Right ventricle myocardium superior (tissue), 1 donor: ENCODE results near the gene CEACAM7. TPM values are rescaled to one million over a fixed set of nuclear protein-coding genes. Genes with fewer than 3 reads are reported as not detected.
"Not testable (repeated sequence)": the region's sequence is repeated elsewhere in the genome, so short reads cannot be mapped to it uniquely, and the experiment has no call there.

Experiments used
- ATAC-seq: fragments of 200-7000 bp; cut with Tn5 transposase; one replicate; pipeline ENCODE4 v1.9.1; 2020; ENCODE audit warnings: mild to moderate bottlenecking; ENCODE audit not compliant: poor library complexity
- DNase-seq: peaks from one replicate; pipeline ENCODE4 v3.0.0-alpha.2; 2020
- intact Hi-C: fragments of 100-400 bp; cut with DNase I; formaldehyde crosslinking; loops from one replicate; pipeline ENCODE4 v1.11.2; 2022
- long read RNA-seq: library from polyadenylated mRNA; unstranded; transcript quantifications from one replicate; pipeline ENCODE4 v2.0.0, GENCODE V29; 2021
- total RNA-seq: library from RNA; stranded (reverse); fragmentation: NEBNext Ultra II Directional; extraction: Animal tissue kit (Norgen Biotek cat#: 25700); gene quantifications from one replicate; pipeline ENCODE4 v1.2.1, GENCODE V29; 2021
- donor health status: DM: no; HTN: yes; CAD: no; lungs with severe emphysema.

CEACAM7 gene
- not detected for total RNA-seq
- long read RNA-seq = 0 reads

DNA sequence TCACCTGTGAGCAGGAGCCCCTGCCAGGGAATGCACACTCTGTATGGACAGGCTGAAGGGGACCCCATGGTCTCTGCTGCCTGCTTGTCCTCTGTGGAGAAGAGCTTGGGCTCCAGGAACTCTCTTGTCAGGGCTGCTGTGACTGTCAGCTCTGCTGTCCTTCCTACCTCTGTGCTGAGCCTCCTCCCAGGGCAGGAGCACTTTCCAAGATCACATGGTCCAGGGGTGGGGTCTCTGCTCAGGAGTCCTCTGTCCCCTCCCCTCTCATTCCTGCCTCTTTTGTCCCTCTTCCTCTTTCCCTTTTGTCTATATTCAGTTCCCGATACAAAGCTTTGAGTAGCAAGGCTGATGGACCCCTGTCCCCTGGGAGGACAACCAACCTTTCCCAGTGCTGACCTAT, at the start of gene CEACAM7:
Gene CEACAM7, minus strand, starts transcription at position 173 of the 400 bp plus-strand sequence. Its CDS starts 105 bp downstream, at position 68.
- intact Hi-C loops = no loop called here
- no peak for DNase-seq

DNA sequence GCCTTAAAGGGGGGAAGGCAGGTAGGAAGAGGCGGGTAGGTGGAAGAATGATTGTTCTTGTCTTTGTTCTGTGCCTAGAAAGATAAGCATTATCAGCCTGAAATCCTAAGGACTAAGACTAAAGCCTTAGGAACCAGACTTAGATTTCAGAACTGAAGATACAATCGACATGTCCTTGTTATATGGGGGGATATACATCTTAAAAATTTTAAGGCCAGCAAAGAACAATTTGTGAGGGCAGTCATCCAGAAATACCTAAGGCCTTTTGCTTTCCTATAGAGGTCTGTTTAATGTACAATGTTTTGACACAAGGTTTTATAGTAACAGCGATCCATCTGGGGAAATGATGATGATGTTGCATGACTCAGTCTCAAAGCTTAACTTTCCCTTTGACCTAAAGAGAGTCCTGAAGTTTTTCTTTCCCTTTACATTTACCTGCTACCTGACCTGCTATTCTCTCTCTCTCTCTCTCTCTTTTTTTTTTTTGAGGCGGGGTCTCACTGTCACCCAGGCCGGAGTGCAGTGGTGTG, 47.1 kb upstream of the CEACAM7 start:
- no peak for ATAC-seq
- DNase-seq = no peak
- intact Hi-C loops = no loop called here

More for the DNA sequence above, at the start of gene CEACAM7:
- ATAC-seq = no peak

DNA sequence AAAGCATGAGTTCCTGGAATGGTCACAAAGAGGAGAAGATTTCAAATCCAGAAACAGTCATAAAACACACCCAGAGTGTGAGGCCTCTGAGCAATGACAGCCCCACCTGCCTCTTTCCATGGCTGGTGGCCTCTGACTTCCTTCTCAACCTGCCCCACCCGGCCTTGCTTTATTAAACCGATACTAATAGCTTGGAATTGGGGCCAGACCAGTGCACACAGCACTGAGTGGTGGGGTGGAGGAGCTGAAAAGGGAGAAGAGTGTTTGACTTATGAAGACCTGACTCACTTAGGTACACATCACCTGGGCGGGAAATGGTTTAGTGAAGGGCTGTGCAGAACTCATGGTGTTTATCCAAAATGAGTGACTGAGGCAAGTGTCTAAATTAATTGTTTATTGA, 46.5 kb upstream of the CEACAM7 start:
- ATAC-seq (peak; percentile 10), DNase-seq (no peak)
- intact Hi-C loops = no loop called here

DNA sequence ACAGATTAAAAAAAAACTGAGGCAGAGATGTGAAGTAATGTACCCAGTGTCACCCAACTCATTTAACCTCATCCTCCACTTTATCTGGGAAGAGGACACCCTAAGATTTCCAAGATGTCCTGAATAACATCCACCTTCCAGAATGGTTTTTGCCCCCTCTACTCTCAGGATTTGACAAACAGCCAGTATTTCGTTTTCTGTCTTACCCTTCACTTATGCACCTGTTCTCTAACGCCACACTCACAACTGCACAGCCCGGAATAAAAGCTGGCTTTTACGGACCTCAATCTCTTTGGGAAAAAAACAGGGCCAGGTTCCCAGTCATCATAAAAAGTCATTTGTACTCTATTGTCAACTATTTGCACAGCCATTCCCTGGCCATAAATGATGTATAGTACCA, 46.1 kb upstream of the CEACAM7 start:
- DNase-seq = no peak
- ATAC-seq = no peak
- intact Hi-C loops = no loop called here

DNA sequence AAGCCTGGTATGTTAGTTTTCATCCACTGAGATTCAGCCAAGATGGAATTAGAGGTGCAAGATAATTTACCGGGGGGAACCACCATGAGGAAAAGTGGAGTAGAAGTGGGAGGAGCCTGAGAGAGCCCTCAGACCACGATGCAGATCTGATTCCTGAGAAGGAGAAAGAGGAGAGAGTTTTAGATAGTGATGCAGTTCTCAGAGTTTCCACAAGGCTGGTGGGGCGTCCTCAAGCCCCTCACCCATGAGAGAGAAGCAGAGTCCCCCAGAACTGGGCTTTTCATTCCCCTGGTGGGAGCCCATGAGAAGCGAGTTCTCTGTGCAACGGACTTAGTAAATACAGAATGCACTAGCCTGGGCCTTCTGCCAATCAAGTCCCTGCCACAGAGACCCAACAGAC, 38.4 kb upstream of the CEACAM7 start:
- no peak for ATAC-seq
- DNase-seq = no peak

DNA sequence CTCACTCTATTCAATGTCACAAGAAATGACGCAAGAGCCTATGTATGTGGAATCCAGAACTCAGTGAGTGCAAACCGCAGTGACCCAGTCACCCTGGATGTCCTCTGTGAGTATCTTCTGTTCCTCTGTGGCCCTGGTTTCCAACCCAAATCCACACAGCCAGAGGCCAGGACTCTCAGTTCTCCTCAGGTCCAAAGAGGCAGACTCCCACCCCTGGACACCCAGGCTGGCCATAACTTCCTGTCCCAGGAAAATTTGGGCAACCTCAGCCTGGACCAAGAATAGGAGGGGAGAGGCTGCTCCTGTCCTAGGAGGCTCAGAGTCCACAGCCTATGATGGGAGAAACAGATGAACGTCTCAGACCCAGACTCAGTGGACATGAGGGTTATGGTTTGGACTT, 32.0 kb upstream of the CEACAM7 start:
- ATAC-seq = no peak
- intact Hi-C loops = no loop called here
- no peak for DNase-seq

More for the DNA sequence above, 38.4 kb upstream of the CEACAM7 start:
- intact Hi-C loops = no loop called here

DNA sequence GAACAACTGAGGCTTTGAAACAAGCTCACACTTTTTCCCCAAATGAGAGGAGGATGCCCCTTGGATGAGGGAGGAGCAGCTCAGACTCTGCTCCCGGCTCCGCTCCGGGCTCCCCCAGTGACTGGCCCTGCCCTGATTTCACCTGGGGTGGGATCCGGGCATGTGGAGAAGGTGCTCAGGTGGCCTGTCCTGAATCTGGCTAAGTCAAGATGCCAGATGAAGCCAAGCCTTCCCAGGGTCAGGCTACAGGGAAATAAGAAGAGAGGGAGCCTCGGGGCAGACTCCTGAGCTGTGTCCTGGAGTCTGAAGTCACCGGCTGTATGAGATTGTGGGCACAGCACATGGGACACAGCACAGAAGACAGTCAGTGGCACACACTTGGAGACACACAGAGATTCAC, 30.7 kb upstream of the CEACAM7 start:
- ATAC-seq (no peak), DNase-seq (no peak)
- intact Hi-C loops = no loop called here

DNA sequence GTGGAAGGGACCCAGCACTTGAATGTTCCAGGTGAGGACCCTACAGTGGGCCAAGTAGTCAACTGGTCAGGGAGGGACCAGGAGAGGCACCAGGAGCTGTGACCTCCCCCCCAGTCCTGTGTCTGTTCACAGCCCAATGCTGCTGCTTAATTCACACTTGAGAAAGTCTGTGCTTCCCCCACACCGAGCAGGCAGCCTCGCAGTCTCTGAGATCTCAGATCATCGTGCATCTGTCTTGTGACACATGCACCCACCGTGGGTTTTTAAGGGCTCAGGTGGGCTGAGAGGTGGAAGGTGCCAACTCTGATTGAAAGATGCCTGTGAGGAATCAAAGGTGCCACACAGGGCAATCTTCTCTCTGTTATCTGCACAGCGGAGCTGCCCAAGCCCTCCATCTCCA, 26.5 kb upstream of the CEACAM7 start:
- intact Hi-C loops = no loop called here
- ATAC-seq (no peak), DNase-seq (no peak)

DNA sequence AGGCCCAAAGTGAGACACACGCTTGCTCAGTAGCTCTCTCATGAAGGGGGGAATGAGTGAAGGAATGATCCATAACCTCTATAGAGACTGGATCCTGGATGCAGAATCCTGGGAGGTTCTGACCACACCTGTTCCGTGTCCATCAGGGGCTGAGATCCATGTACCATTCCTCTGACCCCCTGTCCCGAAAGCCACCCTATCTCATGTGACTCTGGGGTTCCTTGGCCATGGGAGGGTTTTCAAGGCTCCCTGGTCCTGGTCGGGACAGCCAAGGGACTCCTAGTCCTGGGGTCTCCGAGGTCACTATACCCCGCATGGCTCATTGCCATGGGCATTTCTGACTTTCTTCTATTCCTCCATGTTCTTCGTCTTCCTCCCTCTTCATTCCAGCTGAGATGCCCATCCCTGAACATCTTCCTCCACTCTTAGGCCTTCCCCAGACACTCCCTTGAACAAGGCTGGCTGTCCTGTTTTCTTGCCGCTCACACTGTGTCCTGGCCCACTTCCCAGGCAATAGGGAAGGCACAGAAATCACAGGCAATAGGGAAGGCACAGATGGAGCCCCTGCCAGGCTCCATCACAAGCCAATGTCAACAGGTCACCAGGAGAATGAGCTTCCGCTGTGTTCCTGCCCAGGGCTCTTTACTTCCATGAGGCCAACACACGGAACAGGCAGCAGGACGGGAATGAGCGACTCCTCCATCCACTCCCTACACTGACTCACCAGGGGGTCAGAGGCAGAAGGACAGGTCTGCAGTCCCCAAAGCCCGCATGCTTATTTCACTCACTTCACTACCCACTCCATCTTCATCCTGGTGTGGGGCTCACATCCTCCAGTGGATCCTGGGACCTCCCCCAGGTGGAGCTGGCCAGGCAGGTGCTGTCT, 23.5 kb upstream of the CEACAM7 start:
- intact Hi-C loops = no loop called here
- DNase-seq = no peak
- ATAC-seq = no peak

DNA sequence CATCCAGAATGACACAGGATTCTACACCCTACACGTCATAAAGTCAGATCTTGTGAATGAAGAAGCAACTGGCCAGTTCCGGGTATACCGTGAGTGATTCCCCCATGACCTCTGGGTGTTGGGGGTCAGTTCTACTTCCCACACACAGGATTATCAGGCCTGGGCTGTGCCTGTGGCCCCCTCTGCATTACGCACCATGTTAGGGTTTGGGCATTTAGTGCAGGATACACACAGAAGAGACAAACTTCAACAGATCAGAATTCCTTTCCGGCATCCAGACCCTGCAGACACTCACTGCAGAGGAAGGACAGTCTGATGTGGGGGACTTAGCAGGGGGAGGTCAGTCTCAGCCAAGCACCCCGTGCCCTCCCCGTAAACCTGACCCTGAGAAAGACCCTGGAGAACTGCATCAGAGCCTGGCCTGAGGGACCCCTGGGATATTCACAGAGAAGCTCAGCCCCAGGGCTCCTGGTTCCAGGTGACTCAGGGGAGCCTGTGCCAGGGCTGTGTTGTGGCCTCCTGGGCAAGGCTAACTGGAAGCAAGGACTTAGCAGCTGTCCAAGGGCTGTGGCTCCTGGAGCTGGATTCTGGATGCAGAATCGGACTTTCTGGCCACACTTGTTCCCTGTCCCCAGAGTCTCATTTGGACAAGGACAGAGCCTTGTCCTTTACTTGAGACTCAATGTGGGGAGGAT, 22.0 kb upstream of the CEACAM7 start:
- intact Hi-C loops = no loop called here
- DNase-seq (no peak), ATAC-seq (no peak)

DNA sequence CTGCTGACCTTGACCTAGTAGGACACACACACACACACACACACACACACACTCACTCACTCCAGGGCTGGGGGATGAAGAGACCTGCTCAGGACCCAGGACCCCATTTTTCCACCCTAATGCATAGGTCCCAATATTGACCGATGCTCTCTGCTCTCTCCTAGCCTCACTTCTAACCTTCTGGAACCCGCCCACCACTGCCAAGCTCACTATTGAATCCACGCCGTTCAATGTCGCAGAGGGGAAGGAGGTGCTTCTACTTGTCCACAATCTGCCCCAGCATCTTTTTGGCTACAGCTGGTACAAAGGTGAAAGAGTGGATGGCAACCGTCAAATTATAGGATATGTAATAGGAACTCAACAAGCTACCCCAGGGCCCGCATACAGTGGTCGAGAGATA, 21.4 kb upstream of the CEACAM7 start:
- DNase-seq, ATAC-seq, intact Hi-C loops: not testable (repeated sequence)

DNA sequence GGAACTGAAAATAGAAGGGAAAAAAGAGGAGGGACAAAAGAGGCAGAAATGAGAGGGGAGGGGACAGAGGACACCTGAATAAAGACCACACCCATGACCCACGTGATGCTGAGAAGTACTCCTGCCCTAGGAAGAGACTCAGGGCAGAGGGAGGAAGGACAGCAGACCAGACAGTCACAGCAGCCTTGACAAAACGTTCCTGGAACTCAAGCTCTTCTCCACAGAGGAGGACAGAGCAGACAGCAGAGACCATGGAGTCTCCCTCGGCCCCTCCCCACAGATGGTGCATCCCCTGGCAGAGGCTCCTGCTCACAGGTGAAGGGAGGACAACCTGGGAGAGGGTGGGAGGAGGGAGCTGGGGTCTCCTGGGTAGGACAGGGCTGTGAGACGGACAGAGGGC, 20.4 kb upstream of the CEACAM7 start, which contains the start of gene CEACAM5:
Gene CEACAM5, plus strand, starts transcription at position 146 of the 400 bp plus-strand sequence. Its CDS starts 106 bp downstream, at position 252.
- ATAC-seq (no peak), DNase-seq (no peak)
- intact Hi-C loops = no loop called here

DNA sequence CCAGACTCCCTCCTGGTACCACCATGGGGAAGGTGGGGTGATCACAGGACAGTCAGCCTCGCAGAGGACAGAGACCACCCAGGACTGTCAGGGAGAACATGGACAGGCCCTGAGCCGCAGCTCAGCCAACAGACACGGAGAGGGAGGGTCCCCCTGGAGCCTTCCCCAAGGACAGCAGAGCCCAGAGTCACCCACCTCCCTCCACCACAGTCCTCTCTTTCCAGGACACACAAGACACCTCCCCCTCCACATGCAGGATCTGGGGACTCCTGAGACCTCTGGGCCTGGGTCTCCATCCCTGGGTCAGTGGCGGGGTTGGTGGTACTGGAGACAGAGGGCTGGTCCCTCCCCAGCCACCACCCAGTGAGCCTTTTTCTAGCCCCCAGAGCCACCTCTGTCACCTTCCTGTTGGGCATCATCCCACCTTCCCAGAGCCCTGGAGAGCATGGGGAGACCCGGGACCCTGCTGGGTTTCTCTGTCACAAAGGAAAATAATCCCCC, 19.9 kb upstream of the CEACAM7 start:
- intact Hi-C loops = no loop called here
- no peak for DNase-seq
- ATAC-seq = no peak

DNA sequence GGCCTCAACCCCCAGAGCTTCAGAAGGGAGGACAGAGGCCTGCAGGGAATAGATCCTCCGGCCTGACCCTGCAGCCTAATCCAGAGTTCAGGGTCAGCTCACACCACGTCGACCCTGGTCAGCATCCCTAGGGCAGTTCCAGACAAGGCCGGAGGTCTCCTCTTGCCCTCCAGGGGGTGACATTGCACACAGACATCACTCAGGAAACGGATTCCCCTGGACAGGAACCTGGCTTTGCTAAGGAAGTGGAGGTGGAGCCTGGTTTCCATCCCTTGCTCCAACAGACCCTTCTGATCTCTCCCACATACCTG, 19.4 kb upstream of the CEACAM7 start:
- no peak for ATAC-seq
- intact Hi-C loops = no loop called here
- no peak for DNase-seq

DNA sequence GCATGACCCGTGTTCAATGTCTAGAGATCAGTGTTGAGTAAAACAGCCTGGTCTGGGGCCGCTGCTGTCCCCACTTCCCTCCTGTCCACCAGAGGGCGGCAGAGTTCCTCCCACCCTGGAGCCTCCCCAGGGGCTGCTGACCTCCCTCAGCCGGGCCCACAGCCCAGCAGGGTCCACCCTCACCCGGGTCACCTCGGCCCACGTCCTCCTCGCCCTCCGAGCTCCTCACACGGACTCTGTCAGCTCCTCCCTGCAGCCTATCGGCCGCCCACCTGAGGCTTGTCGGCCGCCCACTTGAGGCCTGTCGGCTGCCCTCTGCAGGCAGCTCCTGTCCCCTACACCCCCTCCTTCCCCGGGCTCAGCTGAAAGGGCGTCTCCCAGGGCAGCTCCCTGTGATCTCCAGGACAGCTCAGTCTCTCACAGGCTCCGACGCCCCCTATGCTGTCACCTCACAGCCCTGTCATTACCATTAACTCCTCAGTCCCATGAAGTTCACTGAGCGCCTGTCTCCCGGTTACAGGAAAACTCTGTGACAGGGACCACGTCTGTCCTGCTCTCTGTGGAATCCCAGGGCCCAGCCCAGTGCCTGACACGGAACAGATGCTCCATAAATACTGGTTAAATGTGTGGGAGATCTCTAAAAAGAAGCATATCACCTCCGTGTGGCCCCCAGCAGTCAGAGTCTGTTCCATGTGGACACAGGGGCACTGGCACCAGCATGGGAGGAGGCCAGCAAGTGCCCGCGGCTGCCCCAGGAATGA, 18.9 kb upstream of the CEACAM7 start:
- DNase-seq (peak; percentile 52), ATAC-seq (peak; percentile 74)
- intact Hi-C loops = no loop called here

DNA sequence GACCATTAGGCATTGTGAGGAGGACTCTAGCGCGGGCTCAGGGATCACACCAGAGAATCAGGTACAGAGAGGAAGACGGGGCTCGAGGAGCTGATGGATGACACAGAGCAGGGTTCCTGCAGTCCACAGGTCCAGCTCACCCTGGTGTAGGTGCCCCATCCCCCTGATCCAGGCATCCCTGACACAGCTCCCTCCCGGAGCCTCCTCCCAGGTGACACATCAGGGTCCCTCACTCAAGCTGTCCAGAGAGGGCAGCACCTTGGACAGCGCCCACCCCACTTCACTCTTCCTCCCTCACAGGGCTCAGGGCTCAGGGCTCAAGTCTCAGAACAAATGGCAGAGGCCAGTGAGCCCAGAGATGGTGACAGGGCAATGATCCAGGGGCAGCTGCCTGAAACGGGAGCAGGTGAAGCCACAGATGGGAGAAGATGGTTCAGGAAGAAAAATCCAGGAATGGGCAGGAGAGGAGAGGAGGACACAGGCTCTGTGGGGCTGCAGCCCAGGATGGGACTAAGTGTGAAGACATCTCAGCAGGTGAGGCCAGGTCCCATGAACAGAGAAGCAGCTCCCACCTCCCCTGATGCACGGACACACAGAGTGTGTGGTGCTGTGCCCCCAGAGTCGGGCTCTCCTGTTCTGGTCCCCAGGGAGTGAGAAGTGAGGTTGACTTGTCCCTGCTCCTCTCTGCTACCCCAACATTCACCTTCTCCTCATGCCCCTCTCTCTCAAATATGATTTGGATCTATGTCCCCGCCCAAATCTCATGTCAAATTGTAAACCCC, 17.5 kb upstream of the CEACAM7 start:
- ATAC-seq (no peak), DNase-seq (no peak)
- intact Hi-C loops = no loop called here

DNA sequence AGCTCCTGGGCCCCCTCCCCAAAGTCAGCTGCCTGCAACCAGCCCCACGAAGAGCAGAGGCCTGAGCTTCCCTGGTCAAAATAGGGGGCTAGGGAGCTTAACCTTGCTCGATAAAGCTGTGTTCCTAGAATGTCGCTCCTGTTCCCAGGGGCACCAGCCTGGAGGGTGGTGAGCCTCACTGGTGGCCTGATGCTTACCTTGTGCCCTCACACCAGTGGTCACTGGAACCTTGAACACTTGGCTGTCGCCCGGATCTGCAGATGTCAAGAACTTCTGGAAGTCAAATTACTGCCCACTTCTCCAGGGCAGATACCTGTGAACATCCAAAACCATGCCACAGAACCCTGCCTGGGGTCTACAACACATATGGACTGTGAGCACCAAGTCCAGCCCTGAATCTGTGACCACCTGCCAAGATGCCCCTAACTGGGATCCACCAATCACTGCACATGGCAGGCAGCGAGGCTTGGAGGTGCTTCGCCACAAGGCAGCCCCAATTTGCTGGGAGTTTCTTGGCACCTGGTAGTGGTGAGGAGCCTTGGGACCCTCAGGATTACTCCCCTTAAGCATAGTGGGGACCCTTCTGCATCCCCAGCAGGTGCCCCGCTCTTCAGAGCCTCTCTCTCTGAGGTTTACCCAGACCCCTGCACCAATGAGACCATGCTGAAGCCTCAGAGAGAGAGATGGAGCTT, 15.7 kb upstream of the CEACAM7 start:
- no peak for DNase-seq
- ATAC-seq = no peak
- intact Hi-C loops = no loop called here

DNA sequence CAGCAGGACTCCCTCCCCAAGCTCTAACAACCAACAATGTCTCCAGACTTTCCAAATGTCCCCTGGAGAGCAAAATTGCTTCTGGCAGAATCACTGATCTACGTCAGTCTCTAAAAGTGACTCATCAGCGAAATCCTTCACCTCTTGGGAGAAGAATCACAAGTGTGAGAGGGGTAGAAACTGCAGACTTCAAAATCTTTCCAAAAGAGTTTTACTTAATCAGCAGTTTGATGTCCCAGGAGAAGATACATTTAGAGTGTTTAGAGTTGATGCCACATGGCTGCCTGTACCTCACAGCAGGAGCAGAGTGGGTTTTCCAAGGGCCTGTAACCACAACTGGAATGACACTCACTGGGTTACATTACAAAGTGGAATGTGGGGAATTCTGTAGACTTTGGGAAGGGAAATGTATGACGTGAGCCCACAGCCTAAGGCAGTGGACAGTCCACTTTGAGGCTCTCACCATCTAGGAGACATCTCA, 14.1 kb upstream of the CEACAM7 start:
- intact Hi-C loops = no loop called here
- ATAC-seq (no peak), DNase-seq (no peak)
